DMS53 treated with DMSO at 0.1 percent for 48 hours (cell line): Measurements from ENCODE around the gene RPAP2.
A peak's percentile ranks its signal among the peaks of the same experiment; 100 is the strongest.
"Not testable (repeated sequence)": the region's sequence is repeated elsewhere in the genome, so short reads cannot be mapped to it uniquely, and the experiment has no call there.

Experiments used
- DNase-seq: peaks from one replicate; lab custom pipeline; 2025; ENCODE audit not compliant: unreplicated experiment; lab: John Stamatoyannopoulos, UW

Gene RPAP2

DNA sequence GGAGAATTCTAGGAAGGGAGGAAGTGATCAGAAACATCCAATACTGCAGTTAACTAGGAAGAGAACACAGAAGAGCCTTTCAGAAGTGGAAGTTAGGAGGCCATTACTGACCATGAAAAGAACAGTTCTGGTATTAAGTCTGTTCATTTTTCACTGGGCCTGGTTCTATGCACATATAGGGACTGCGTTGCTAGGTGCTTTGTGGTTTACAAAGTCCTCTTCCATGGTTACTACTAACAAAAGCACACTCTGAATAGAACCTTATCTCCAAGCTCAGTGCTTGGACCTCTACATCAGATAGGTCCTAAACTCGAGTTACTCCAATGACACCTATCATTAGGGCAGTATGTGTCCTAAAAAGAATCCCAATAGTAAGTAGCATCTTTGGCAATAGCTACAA is 75.4 kb downstream of the RPAP2 start:
- no peak for DNase-seq

DNA sequence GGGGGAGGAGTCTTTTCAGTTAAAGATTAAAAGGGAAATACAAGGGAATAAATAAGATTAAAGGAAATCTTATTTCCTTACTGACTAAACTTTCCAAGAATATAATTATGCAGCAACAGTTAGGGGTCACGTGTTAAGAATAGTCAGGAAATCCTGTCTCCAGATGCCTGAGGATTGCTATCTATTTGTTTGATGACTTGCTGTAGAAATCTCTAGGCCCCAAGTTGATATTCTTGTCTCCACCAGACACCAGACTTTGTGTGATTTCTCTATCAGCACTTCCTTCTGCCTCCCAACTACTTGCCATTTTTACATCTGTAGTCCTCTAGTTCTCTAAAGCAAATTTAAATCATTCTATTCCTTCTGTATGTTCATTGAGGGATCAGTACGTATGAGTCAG is 77.5 kb downstream of the RPAP2 start:
- DNase-seq = no peak

DNA sequence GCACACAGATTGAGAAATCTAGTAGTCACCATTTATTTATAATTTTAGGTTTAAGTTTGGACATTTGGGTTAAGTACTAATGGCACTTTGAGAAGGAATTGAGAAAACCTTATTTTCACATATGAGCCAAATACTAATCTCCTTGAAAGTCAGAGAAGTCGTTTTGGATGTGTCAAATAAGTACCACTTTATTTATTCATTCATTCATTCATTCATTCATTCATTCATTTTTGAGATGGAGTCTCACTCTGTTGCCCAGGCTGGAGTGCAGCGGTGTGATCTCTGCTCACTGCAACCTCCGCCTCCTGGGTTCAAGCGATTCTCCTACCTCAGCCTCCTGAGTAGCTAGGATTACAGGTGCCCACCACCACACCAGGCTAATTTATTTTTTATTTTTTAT is 79.1 kb downstream of the RPAP2 start:
- not testable (repeated sequence) for DNase-seq

DNA sequence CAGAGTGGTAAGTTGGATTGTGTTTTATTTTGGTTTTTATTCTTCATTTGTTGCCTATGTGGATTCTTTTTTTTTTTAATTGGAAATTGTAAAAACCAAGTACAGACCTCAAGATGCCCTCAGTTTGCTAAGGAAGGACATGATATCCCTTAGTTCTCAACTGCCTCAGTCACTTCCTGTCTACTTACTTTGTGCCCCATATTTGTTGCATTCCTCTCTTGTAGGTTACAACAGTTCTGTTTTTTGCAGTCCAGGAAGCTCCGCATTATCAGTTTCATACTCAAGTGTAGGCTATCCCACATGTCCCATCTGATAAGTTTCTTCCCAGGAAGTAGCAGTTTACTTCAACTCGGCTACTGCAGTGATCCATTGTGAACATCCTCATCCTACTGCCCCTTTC is 82.0 kb downstream of the RPAP2 start:
- no peak for DNase-seq

DNA sequence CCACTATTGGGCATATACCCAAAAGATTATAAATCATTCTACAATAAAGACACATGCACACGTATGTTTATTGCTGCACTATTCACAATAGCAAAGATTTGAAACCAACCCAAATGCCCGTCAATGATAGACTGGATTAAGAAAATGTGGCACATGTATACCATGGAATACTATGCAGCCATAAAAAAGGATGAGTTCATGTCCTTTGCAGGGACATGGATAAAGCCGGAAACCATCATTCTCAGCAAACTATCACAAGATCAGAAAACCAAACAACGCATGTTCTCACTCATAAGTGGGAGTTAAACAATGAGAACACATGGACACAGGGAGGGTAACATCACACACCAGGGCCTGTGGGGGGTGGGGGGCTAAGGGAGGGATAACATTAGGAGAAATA is 95.1 kb downstream of the RPAP2 start:
- DNase-seq = not testable (repeated sequence)

DNA sequence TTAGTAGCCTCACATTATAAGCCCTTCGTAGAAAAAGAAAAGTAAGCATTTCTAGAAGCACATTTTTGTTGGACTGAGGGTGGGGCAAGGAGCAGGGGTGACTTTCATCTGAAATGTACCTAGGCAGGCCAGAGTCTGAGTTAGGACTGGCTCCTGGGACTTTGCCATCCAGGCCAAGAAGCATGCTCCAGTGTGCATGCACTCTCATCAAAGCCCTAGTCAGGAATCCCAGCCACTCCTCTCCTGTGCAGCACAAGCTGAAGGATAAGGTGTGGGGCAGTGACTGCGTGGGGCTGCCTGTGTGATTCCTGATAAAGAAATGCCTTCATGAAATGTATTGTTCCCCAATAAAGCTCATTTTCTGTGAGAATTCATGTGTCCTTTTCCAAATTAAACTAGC is 99.7 kb downstream of the RPAP2 start:
- no peak for DNase-seq

DNA sequence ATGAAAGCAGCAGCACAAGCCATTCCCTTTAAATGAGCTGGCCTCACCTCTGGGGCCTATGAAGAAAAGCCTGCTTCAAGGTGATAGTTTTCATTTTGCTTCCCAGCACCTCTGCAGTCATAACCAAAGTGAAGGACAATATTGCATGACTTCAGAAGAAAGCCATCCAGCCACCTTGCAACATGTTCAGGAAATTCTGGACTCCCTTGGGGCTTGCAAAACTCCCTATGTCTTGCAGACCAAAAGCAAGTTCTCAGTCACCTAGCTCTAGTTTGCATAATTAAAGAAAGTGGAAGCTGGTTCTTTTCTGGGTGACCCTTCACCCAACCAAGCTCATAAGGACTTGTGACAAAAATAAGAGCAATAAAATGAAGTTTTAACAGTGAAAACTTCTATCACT is 100.2 kb downstream of the RPAP2 start:
- DNase-seq = no peak

DNA sequence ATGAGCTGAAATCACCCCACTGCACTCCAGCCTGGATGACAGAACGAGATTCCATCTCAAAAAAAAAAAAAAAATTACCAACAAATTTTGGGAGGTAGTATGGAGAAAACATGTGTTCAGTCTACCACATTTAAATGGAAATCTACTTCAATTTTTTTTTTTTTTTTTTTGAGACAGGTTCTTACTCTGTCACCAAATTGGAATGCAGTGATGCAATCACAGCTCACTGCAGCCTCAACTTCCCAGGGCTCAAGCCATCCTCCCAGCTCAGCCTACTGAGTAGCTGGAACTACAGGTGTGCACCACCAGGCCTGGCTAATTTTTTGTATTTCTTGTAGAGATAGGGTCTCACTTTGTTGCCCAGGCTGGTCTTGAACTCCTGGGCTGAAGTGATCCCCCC is 105.8 kb downstream of the RPAP2 start:
- no peak for DNase-seq

DNA sequence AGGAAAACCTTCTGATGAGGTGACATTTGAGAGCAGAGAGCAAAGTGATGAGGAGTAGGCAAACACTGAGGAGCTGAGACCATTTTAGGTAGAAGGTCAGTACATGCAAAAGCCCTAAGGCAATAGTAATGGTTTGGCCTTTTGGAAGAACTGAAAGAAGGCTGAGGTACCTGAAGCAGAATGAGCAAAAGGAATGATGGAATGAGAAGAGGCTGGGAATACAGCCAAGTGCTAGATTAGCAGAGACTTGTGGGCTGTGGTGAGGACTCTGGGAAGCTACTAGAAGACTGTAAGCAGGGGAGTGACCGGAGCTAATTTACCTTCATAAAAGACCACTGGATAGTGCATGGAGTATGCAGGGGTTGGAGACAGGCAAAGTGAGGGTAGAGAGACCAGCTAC is 110.0 kb downstream of the RPAP2 start:
- no peak for DNase-seq

DNA sequence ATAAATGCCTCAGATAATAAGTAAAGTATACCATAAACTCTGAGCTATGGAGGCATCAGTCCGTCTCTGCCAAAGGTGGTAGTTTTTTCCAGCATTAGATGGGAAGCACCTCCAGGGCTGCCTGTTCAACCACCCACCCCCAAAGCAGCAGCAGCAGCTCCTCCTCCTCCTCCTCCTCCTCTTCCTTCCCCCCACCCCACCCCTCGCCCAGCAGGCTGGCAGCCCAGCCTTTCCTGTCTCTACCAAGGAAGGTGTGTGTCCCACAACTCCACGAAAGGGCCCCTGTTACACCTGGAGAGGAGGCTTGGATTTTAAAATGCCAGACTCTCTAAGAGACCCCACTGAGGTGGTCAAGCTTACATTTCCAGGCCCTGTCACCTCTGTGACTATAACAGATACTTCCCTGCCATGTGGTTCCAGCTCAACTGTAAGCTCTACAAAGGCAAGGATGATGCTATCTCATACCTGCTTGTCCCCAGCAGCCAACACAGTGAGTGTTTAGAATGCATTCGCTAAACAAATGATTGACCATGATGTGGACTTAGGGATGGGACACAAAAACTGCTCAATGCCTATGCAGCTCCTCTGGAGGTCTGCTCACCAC is 111.2 kb downstream of the RPAP2 start:
- no peak for DNase-seq

DNA sequence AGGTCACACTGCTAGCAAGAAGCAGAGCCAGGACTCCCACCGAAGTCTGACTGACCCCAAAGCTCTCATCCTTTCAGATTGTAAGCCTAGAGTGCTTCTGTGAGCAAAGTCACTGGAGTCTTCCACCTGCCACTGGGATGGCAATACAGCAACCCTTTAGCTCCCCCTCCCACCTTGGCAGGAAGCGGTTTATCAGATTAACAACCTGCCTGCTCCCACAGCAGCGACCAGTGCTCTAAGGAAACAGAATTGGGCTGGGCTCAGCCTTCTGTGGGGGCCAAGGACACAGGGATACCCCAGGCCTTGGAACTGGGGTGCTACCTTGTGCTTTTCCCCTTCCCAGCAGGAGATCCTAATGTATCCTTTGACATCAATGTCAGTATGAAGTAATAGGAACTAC is 111.8 kb downstream of the RPAP2 start:
- no peak for DNase-seq

DNA sequence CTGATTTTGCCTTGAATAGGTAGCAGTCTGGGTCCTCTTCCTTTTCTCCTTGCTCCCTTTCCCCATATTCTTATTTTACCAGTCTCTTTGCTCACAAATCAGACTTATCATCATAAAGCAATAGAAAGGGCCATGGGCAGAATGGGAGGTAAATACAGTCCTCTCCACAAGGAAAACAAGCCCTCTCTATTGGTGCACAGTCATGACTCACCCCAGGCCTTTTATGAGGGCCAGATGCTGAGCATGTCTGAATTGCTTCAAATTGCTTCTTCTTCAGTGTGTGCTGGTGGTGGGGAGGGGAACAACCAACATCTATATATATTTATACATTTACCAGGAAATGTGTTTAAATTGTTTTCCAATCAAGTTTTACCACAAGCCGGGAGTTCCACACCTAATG is 112.7 kb downstream of the RPAP2 start:
- peak; percentile 87 for DNase-seq

DNA sequence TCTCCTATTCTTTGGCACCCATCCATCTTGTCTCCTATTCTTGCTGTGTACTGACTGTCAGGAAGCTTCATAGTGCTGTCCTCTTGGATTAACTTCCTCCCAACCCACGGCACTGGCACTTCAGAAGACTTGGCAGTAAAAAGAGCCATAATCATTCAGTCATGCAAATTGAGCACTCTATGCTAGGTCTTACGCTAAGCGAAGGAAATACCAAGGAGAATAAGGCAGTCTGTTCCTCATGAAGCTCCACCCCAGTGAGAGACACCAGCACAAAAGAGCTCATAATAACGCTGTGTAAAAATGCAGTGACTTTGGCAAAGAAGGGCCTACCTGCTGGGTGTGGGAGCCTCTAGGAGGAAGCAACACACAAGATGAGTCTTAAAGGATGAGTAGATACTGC is 120.8 kb downstream of the RPAP2 start:
- DNase-seq = no peak

DNA sequence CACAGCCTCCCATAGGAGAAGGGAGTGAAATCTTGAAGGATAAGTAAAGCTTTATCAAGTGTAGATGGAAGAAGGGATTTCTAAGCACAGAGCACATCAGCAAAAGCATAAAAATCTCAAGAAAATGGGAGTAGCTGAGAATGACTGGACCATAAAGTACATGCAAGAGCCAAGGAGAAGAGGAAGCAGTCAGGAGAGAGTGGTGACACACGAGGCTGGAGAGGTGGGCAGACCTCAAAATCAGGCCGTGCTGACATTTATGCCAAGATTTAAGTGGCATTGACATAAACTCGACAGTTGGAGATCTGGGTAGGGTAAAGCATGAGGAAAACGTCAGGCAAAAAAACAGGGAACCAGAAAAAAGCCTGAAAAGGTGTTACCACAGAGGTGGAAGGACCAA is 125.5 kb downstream of the RPAP2 start:
- DNase-seq = no peak

DNA sequence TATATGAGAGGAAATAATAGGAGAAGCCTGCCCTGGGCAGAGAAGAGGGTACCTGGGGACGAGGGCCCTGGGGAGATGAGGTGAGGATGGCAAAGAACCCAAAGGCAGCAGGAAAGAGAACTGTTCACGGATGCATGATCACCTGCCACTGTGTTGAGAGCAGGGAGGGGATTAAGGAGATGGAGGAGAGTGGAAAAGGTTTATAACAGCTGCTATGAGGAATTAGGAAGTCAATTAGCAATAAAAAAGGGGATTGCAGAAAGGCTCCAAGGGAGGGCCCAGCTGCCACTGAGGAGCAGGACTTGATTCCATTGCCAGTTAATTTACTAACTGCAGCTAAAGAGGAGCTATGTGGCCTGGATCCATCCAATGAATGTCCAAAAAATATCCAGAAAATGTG is 126.8 kb downstream of the RPAP2 start:
- DNase-seq = no peak

DNA sequence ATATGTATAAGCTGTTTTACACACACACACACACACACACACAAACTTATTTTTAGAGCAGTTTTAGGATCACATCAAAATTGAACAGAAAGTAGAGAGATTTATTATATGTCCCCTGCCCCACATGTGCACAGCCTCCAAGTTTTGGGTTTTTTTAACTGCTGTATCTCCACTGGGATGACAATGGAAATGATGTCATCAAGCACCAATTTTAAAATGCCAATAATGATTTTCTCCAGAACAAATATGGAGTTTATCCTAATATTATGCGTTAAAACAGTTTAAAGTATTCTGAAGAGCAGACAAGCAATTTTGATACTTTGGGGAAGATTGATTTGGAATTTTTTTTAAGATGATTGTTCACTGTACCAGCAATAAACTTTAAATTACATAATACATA is 131.2 kb downstream of the RPAP2 start:
- no peak for DNase-seq

DNA sequence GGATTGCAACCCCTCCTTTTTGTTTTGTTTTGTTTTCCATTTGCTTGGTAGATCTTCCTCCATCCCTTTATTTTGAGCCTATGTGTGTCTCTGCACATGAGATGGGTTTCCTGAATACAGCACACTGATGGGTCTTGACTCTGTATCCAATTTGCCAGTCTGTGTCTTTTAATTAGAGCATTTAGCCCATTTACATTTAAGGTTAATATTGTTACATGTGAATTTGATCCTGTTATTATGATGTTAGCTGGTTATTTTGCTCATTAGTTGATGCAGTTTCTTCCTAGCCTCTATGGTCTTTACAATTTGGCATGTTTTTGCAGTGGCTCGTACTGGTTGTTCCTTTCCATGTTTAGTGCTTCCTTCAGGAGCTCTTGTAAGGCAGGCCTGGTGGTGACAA is 135.7 kb downstream of the RPAP2 start:
- DNase-seq = not testable (repeated sequence)

DNA sequence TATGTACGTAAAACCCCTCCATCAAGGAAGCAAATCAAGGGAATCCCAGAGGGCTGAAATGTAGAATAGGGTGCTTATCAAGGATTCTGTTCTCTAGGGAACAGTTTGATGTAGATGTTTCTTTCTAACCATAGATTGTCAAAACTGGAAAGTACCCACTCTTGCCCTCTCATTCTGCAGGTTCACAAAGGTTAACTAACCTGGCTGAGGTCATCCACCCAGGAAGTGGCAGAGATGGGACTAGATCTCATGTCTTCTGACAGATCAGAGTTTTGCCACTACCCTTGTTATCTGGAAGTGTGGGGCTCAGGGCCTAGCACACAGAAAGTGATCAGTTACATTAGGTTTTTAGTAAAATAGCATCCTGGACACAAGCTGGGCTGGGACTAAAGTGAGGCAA is 140.4 kb downstream of the RPAP2 start:
- DNase-seq = no peak

DNA sequence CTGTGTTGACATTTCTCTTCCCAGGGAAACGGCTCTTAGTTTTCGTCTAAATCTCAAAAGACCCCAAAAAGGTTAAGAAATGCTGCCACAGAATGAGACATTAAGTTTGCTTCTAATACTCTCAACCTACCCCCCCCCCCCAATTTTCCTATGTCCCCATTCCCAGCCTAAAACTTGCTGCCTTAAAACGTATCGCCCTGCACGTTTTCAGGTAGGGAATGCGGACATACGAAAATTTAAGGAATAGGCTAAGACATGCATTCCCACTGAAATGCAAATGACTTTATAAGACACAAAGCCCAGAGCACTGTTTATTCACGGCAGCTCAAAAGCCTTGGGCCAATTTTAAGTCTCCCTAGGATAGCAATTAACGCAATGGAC is 142.4 kb downstream of the RPAP2 start:
- no peak for DNase-seq

DNA sequence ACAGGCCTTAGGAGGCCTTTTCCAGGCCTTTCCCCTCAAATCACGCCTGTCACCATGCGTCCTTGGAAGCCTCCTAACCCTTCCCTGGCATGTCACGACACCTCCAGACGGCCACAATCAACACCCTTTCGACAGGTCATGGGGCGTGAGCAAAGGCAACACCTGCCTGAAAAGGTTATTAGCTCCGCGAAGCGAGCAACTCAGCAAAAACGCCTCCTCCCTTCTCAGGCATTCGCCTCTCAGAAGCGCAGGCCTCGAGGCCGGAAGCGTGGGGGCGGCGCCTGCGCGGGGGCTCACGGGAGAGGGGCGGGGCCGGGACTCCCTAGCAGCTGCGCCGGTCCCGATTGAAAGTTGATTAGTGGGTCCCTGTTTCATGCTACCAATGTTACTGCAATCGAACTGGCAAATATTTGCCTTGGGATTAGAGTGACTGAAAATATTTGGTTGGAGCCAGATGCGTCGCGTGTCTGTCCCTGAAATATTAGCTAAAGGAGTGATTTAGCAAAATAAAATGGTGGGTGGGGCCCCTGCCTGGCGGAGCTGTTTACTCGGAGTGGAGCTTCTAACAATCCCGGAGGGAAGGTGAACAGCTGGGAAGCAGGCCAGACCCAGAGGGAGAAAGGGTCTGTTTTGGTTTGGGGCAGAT is 143.0 kb downstream of the RPAP2 start:
- DNase-seq = peak; percentile 95

DNA sequence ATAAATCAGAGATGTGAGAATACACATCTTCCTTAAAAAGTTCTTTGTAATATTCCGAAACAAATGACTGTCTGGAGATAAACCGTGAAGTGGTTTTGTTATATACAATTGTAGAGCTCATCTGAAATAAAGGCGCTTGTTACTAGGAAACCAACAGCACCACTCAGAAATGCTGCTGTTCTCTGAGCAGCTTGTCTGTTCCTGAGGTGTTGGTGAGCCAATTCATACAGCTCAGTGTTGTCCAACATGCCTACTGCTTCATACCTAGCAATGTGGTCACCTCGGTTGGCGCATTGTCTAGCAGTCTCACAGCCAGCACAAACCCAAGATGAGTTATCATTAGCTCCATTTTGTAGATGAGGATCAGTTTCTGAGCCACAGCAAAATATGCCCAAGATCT is 143.5 kb downstream of the RPAP2 start:
- DNase-seq = no peak

DNA sequence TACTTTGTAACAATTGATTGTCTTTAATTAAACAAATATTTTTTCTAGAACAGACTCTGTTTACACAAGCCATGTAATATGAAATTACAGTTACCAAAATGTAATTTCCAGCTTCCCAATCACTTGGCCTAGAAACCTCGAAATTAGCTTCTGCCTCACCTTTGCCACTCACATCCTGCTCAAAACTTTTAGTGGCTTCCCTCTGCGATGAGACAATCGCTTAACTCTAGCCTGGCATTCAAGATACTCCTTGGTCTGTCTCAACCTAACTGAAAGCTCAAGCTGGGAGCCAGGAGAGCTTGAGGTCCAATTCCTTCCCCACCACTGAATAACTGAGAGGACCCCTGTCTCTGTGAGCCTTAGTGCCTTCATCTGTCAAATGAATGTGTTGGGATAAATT is 145.0 kb downstream of the RPAP2 start:
- no peak for DNase-seq

DNA sequence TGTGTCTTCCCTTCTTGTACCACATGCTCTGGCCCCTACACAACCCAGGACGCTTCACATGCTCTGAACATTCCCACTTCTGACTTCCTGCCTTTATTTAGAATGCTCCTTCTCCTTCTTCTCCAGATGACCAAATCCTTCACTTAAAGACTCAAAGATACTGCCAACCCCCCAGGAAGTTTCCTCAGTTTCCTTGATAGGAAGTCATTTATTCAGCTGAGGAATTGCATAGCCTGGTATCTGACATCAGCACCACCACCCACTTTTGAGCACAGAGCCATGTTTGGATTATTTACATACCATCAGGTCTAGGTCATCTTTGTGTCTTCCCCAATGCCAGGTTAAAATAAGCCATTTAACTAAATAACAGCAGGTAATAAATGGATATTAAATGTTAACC is 145.5 kb downstream of the RPAP2 start:
- DNase-seq = no peak
